Measurements from ENCODE around the gene IPO11. TPM values are rescaled to one million over a fixed set of nuclear protein-coding genes. Genes with fewer than 3 reads are reported as not detected.

IPO11 gene
- total RNA-seq, 1 donor from 2014 or later = 54.2 TPM

GRCh38 chr5:62568800-62569432 is 156.4 kb downstream of the IPO11 start:
- DNase-seq (ENCODE audit: low spot score) = no peak
- Mint-ChIP-seq H3K27me3 (ENCODE audit: insufficient read depth) (no peaks in the 10 kb centered on the region), H3K27ac (no peak overlapping the region), H3K4me1 (ENCODE audit: low read depth) (peaks cover 9% of the 10 kb centered on the region), H3K4me3 (no peak overlapping the region), H3K9me3 (peaks cover 35% of the 10 kb centered on the region), H3K36me3 (ENCODE audit: low read depth) (peaks cover 38% of the 10 kb centered on the region)
- intact Hi-C loops (cut with micrococcal nuclease) = loop anchor here (1.0 kb wide), 1 partner anchor 8 kb away; no protein-coding TSS in a partner anchor

- Mint-ChIP-seq H3K36me3 (ENCODE audit: low read depth) (peaks cover 37% of the 10 kb centered on the region), H3K9me3 (peaks cover 34% of the 10 kb centered on the region), H3K27me3 (ENCODE audit: insufficient read depth) (no peaks in the 10 kb centered on the region), H3K4me3 (no peak overlapping the region), H3K4me1 (ENCODE audit: low read depth) (peaks cover 14% of the 10 kb centered on the region), H3K27ac (no peak overlapping the region)
- DNase-seq (ENCODE audit: low spot score) = no peak
- intact Hi-C loops (cut with micrococcal nuclease) = loop anchor here (1.0 kb wide), 1 partner anchor 8 kb away; no protein-coding TSS in a partner anchor
These were observed 156.9 kb downstream of the IPO11 start for GRCh38 chr5:62569470-62569869.

GRCh38 chr5:62572918-62573514 is 160.5 kb downstream of the IPO11 start:
- no peak overlapping the region for H3K4me3 Mint-ChIP-seq
- H3K36me3 Mint-ChIP-seq (ENCODE audit: low read depth) = peaks cover 16% of the 10 kb centered on the region
- intact Hi-C loops (cut with micrococcal nuclease) = no loop called here
- H3K4me1 Mint-ChIP-seq (ENCODE audit: low read depth) = peaks cover 28% of the 10 kb centered on the region
- no peak overlapping the region for H3K27ac Mint-ChIP-seq
- no peak for DNase-seq (ENCODE audit: low spot score)
- H3K9me3 Mint-ChIP-seq = peaks cover 10% of the 10 kb centered on the region
- no peaks in the 10 kb centered on the region for H3K27me3 Mint-ChIP-seq (ENCODE audit: insufficient read depth)

- no peak overlapping the region for H3K27ac Mint-ChIP-seq
- H3K4me1 Mint-ChIP-seq (ENCODE audit: low read depth) = peaks cover 28% of the 10 kb centered on the region
- no peak overlapping the region for H3K4me3 Mint-ChIP-seq
- DNase-seq (ENCODE audit: low spot score) = no peak
- no peaks in the 10 kb centered on the region for H3K27me3 Mint-ChIP-seq (ENCODE audit: insufficient read depth)
- peaks cover 6% of the 10 kb centered on the region for H3K36me3 Mint-ChIP-seq (ENCODE audit: low read depth)
- intact Hi-C loops (cut with micrococcal nuclease) = no loop called here
- H3K9me3 Mint-ChIP-seq = no peaks in the 10 kb centered on the region
These were observed 162.0 kb downstream of the IPO11 start for GRCh38 chr5:62574599-62574998.

GRCh38 chr5:62575066-62575465 is 162.5 kb downstream of the IPO11 start:
- H3K4me1 Mint-ChIP-seq (ENCODE audit: low read depth) = peaks cover 28% of the 10 kb centered on the region
- no peaks in the 10 kb centered on the region for H3K9me3 Mint-ChIP-seq
- peaks cover 6% of the 10 kb centered on the region for H3K36me3 Mint-ChIP-seq (ENCODE audit: low read depth)
- no peak overlapping the region for H3K4me3 Mint-ChIP-seq
- H3K27ac Mint-ChIP-seq = no peak overlapping the region
- DNase-seq (ENCODE audit: low spot score) = no peak
- intact Hi-C loops (cut with micrococcal nuclease) = loop anchor here (5.0 kb wide), 2 partner anchors 163 to 288 kb away; partner anchors contain the start of gene IPO11
- no peaks in the 10 kb centered on the region for H3K27me3 Mint-ChIP-seq (ENCODE audit: insufficient read depth)

GRCh38 chr5:62575489-62575888 is 162.9 kb downstream of the IPO11 start:
- DNase-seq (ENCODE audit: low spot score) = no peak
- H3K4me1 Mint-ChIP-seq (ENCODE audit: low read depth) = peaks cover 28% of the 10 kb centered on the region
- no peak overlapping the region for H3K4me3 Mint-ChIP-seq
- no peak overlapping the region for H3K27ac Mint-ChIP-seq
- peaks cover 4% of the 10 kb centered on the region for H3K36me3 Mint-ChIP-seq (ENCODE audit: low read depth)
- no peaks in the 10 kb centered on the region for H3K27me3 Mint-ChIP-seq (ENCODE audit: insufficient read depth)
- no peaks in the 10 kb centered on the region for H3K9me3 Mint-ChIP-seq
- intact Hi-C loops (cut with micrococcal nuclease) = loop anchor here (5.0 kb wide), 2 partner anchors 163 to 288 kb away; partner anchors contain the start of gene IPO11

- no peaks in the 10 kb centered on the region for H3K27me3 Mint-ChIP-seq (ENCODE audit: insufficient read depth)
- H3K9me3 Mint-ChIP-seq = no peaks in the 10 kb centered on the region
- no peak overlapping the region for H3K4me3 Mint-ChIP-seq
- peaks cover 30% of the 10 kb centered on the region for H3K4me1 Mint-ChIP-seq (ENCODE audit: low read depth)
- H3K36me3 Mint-ChIP-seq (ENCODE audit: low read depth) = peaks cover 4% of the 10 kb centered on the region
- H3K27ac Mint-ChIP-seq = peak overlapping the region; percentile 31
- intact Hi-C loops (cut with micrococcal nuclease) = loop anchor here (1.0 to 5.0 kb wide), 3 partner anchors 7 to 289 kb away; partner anchors contain the start of gene IPO11
- no peak for DNase-seq (ENCODE audit: low spot score)
These were observed 164.1 kb downstream of the IPO11 start for GRCh38 chr5:62576570-62577170.

- peaks cover 35% of the 10 kb centered on the region for H3K4me1 Mint-ChIP-seq (ENCODE audit: low read depth)
- H3K36me3 Mint-ChIP-seq (ENCODE audit: low read depth) = peaks cover 4% of the 10 kb centered on the region
These were observed 164.9 kb downstream of the IPO11 start for GRCh38 chr5:62577488-62577887.

GRCh38 chr5:62578540-62578939 is 166.0 kb downstream of the IPO11 start, which contains the start of gene LRRC70:
LRRC70 (plus strand) TSS chr5:62578819; CDS start chr5:62579439, 620 bp downstream.
- H3K36me3 Mint-ChIP-seq (ENCODE audit: low read depth) = peaks cover 4% of the 10 kb centered on the region
- H3K4me3 Mint-ChIP-seq = peak within 1 kb of the TSS; percentile 29
- intact Hi-C loops (cut with micrococcal nuclease) = loop anchor here (5.0 kb wide), 2 partner anchors 166 to 291 kb away; partner anchors contain the start of gene IPO11
- peak; percentile 21 for DNase-seq (ENCODE audit: low spot score)
- no peaks in the 10 kb centered on the region for H3K9me3 Mint-ChIP-seq
- no peaks in the 10 kb centered on the region for H3K27me3 Mint-ChIP-seq (ENCODE audit: insufficient read depth)
- H3K27ac Mint-ChIP-seq = peak within 1 kb of the TSS; percentile 59
- peaks cover 31% of the 10 kb centered on the region for H3K4me1 Mint-ChIP-seq (ENCODE audit: low read depth)

More at GRCh38 chr5:62577488-62577887, 164.9 kb downstream of the IPO11 start:
- no peak overlapping the region for H3K27ac Mint-ChIP-seq
- intact Hi-C loops (cut with micrococcal nuclease) = loop anchor here (1.0 to 5.0 kb wide), 3 partner anchors 8 to 290 kb away; partner anchors contain the start of gene IPO11
- no peaks in the 10 kb centered on the region for H3K27me3 Mint-ChIP-seq (ENCODE audit: insufficient read depth)
- no peak for DNase-seq (ENCODE audit: low spot score)
- H3K4me3 Mint-ChIP-seq = no peak overlapping the region
- H3K9me3 Mint-ChIP-seq = no peaks in the 10 kb centered on the region

GRCh38 chr5:62579761-62580160 is 167.2 kb downstream of the IPO11 start:
- DNase-seq (ENCODE audit: low spot score) = no peak
- H3K36me3 Mint-ChIP-seq (ENCODE audit: low read depth) = peaks cover 4% of the 10 kb centered on the region
- peaks cover 25% of the 10 kb centered on the region for H3K4me1 Mint-ChIP-seq (ENCODE audit: low read depth)
- no peak overlapping the region for H3K4me3 Mint-ChIP-seq
- no peaks in the 10 kb centered on the region for H3K27me3 Mint-ChIP-seq (ENCODE audit: insufficient read depth)
- H3K9me3 Mint-ChIP-seq = no peaks in the 10 kb centered on the region
- H3K27ac Mint-ChIP-seq = no peak overlapping the region
- intact Hi-C loops (cut with micrococcal nuclease) = loop anchor here (5.0 kb wide), 2 partner anchors 167 to 292 kb away; partner anchors contain the start of gene IPO11

GRCh38 chr5:62581836-62582597 is 169.5 kb downstream of the IPO11 start:
- H3K4me3 Mint-ChIP-seq = no peak overlapping the region
- no peaks in the 10 kb centered on the region for H3K9me3 Mint-ChIP-seq
- no peaks in the 10 kb centered on the region for H3K27me3 Mint-ChIP-seq (ENCODE audit: insufficient read depth)
- peaks cover 31% of the 10 kb centered on the region for H3K4me1 Mint-ChIP-seq (ENCODE audit: low read depth)
- intact Hi-C loops (cut with micrococcal nuclease) = no loop called here
- no peak for DNase-seq (ENCODE audit: low spot score)
- no peak overlapping the region for H3K27ac Mint-ChIP-seq
- H3K36me3 Mint-ChIP-seq (ENCODE audit: low read depth) = peaks cover 10% of the 10 kb centered on the region

GRCh38 chr5:62584391-62584790 is 171.8 kb downstream of the IPO11 start:
- H3K36me3 Mint-ChIP-seq (ENCODE audit: low read depth) = peaks cover 19% of the 10 kb centered on the region
- no peaks in the 10 kb centered on the region for H3K27me3 Mint-ChIP-seq (ENCODE audit: insufficient read depth)
- H3K4me3 Mint-ChIP-seq = no peak overlapping the region
- no peak overlapping the region for H3K27ac Mint-ChIP-seq
- no peaks in the 10 kb centered on the region for H3K9me3 Mint-ChIP-seq
- peaks cover 22% of the 10 kb centered on the region for H3K4me1 Mint-ChIP-seq (ENCODE audit: low read depth)
- intact Hi-C loops (cut with micrococcal nuclease) = no loop called here
- no peak for DNase-seq (ENCODE audit: low spot score)

Data from activated T-helper 1 cell treated with anti-CD3 and anti-CD28 coated beads, Interleukin-12 subunit alpha, Interleukin-12 subunit beta, Interleukin-2, Interleukin-4 antibody, amounts not matched to agents 30 ng/mL and 10 ng/mL and 1 ng/mL, durations not matched to agents 14 hours and 24 hours and 36 hours (primary cell).